GM12872 (cell line): ENCODE results near the gene TLNRD1.

Experiments used
- TF ChIP-seq, protein P1 (sequence below): IDR thresholded peaks from 3 replicates; pipeline ENCODE4 v1.5.1; 2011; ENCODE audit warnings: low read depth, mild to moderate bottlenecking, low read length, moderate library complexity; ENCODE audit not compliant: insufficient read depth

The TLNRD1 gene

GRCh38 chr15:81043281-81043934, 42.7 kb downstream of the TLNRD1 start:
- TF ChIP-seq, protein P1, sequence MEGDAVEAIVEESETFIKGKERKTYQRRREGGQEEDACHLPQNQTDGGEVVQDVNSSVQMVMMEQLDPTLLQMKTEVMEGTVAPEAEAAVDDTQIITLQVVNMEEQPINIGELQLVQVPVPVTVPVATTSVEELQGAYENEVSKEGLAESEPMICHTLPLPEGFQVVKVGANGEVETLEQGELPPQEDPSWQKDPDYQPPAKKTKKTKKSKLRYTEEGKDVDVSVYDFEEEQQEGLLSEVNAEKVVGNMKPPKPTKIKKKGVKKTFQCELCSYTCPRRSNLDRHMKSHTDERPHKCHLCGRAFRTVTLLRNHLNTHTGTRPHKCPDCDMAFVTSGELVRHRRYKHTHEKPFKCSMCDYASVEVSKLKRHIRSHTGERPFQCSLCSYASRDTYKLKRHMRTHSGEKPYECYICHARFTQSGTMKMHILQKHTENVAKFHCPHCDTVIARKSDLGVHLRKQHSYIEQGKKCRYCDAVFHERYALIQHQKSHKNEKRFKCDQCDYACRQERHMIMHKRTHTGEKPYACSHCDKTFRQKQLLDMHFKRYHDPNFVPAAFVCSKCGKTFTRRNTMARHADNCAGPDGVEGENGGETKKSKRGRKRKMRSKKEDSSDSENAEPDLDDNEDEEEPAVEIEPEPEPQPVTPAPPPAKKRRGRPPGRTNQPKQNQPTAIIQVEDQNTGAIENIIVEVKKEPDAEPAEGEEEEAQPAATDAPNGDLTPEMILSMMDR, result no peak

GRCh38 chr15:81043935-81044575, 43.3 kb downstream of the TLNRD1 start:
- TF ChIP-seq, protein P1, result no peak

DNA sequence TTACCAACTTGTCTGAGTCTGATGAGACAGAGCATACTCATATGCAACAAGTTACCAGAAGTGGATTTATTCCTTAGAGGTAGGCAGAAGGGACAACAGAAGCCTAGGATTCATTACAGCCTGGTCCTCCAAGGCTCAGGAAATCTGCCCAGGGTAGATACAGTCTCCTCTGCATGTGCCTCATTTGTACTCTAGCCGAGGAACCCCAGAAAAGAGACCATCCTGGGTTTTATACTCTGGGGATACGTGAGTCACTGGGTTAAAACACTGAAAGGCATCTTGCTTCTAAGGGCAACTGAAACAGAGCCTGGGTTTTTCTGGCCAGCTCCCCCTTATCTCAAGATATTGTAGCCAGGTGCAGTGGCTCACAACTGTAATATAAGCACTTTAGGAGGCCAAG, 45.6 kb downstream of the TLNRD1 start:
- TF ChIP-seq, protein P1, result no peak

DNA sequence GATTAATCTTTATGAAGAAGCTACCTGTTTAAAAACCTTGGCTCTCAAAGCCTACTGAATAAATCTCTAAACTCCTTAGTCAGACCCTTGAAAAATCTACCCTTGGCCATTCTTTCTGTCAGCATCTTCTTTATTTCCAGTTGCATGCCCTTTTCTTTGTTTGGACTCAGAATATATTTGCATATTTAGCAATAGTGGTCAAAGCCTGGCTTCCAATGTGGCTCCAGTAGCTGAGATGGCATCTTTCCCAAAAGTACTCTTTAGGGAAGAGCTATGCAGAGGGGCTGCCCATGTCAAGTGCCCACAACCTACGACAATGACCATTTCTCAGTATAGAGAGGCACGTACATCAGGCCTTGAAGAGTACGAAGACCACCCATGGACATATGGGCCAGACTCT, 47.2 kb downstream of the TLNRD1 start:
- TF ChIP-seq, protein P1, result no peak

GRCh38 chr15:81049835-81050234, 49.1 kb downstream of the TLNRD1 start:
- TF ChIP-seq, protein P1, result no peak

DNA sequence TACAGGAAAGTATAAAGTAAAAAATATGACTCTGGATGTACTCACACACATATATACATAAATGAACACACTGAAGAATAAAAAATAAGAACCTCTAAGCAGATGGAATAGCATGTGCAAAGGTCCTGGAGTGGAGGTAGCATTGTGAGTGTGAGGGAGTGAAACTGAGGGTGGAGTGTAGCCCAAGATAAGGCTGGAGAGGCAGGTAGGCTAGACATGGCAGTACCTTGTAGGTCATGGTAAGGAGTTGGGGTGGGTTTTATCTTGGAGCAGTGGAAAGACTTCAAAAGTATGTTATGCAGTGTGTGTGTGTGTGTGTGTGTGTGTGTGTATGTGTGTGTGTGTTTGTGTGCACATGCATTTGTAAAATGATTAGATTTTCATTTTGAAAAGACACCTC, 49.5 kb downstream of the TLNRD1 start:
- TF ChIP-seq, protein P1, result no peak

- TF ChIP-seq, protein P1, result no peak
Measured at GRCh38 chr15:81050805-81051204, 50.1 kb downstream of the TLNRD1 start.
